ENCODE measurements around the gene APOL2. TPM values are rescaled to one million over a fixed set of nuclear protein-coding genes. Genes with fewer than 3 reads are reported as not detected.

The APOL2 gene
- total and polyA plus RNA-seq, 10 of the 15 experiments (the other 5 are each of a cell fraction or from before 2014, with no cell fraction given): 4.4 to 39.9 (median 25.0) TPM

DNA sequence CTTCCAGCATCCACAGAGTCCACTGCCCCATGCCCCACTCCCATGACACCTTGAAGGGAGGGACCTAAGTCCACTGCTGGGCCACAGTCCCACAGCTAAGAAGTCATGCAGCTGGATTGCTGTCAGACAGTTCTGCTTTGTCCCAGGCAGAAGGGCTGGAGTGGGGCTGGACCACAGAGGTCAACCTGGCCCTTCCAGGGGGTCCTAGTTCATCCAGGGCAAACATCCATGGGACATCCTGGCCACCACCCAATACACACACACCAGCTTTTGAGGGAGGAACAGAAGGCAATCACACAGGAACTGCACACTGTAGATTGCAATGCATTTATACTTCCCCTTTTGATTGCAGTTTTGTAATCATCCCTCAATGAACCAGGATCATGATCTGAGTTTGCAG is 26.4 kb downstream of the APOL2 start:
- SMC1A ChIA-PET (ENCODE audit: uncharacterized antibody, unreplicated experiment): interaction anchor here (1.2 to 2.0 kb wide), 3 partner anchors 9 to 25 kb away, joined by 4 to 5 read pairs (median 5); no protein-coding TSS in a partner anchor
- no peak for FAIRE-seq
- no peak overlapping the region for H3K9ac ChIP-seq (ENCODE audit: control insufficient read depth, insufficient read depth, low read length)
- no peak overlapping the region for H3K4me3 ChIP-seq
- ATAC-seq: no peak
- peaks cover 4% of the 10 kb centered on the region for H3K4me1 ChIP-seq (ENCODE audit: control insufficient read depth, insufficient read depth, low read length)
- RAD21 ChIA-PET (ENCODE audit: unreplicated experiment): no interaction called here
- H3K27me3 ChIP-seq (replicated peaks in 1 of 2; ENCODE audit: control insufficient read depth in 2 of 2, insufficient read depth in 2 of 2, low read length in 1 of 2): no peaks in the 10 kb centered on the region
- H3K27ac ChIP-seq (ENCODE audit: control insufficient read depth, insufficient read depth): no peak overlapping the region
- H3K36me3 ChIP-seq (ENCODE audit: control insufficient read depth in 2 of 2, insufficient read depth in 2 of 2, low read length in 1 of 2): no peaks in the 10 kb centered on the region
- no peaks in the 10 kb centered on the region for H4K20me1 ChIP-seq (ENCODE audit: control insufficient read depth, insufficient read depth)
- H2AFZ ChIP-seq (ENCODE audit: control insufficient read depth, low read depth, low read length): no peak overlapping the region
- CTCF ChIA-PET: interaction anchor here (2.7 to 2.8 kb wide), 2 partner anchors 8 to 18 kb away, joined by 11 to 13 read pairs; no protein-coding TSS in a partner anchor
- H3K9me3 ChIP-seq (replicated peaks; ENCODE audit: control insufficient read depth, insufficient read depth, low read length): peaks cover 2% of the 10 kb centered on the region; the same call in 1 of the 3 replicates
- TF ChIP-seq NFXL1 (IDR thresholded peaks at IDR 0.05; ENCODE audit: borderline replicate concordance): no peak
- no peak for TF ChIP-seq SP1 (IDR thresholded peaks at IDR 0.05; ENCODE audit: low read depth, low read length)
- TF ChIP-seq, protein P1, sequence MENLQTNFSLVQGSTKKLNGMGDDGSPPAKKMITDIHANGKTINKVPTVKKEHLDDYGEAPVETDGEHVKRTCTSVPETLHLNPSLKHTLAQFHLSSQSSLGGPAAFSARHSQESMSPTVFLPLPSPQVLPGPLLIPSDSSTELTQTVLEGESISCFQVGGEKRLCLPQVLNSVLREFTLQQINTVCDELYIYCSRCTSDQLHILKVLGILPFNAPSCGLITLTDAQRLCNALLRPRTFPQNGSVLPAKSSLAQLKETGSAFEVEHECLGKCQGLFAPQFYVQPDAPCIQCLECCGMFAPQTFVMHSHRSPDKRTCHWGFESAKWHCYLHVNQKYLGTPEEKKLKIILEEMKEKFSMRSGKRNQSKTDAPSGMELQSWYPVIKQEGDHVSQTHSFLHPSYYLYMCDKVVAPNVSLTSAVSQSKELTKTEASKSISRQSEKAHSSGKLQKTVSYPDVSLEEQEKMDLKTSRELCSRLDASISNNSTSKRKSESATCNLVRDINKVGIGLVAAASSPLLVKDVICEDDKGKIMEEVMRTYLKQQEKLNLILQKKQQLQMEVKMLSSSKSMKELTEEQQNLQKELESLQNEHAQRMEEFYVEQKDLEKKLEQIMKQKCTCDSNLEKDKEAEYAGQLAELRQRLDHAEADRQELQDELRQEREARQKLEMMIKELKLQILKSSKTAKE (IDR thresholded peaks at IDR 0.05; ENCODE audit: low read depth, poor library complexity, severe bottlenecking): no peak
- TF ChIP-seq, protein P2, sequence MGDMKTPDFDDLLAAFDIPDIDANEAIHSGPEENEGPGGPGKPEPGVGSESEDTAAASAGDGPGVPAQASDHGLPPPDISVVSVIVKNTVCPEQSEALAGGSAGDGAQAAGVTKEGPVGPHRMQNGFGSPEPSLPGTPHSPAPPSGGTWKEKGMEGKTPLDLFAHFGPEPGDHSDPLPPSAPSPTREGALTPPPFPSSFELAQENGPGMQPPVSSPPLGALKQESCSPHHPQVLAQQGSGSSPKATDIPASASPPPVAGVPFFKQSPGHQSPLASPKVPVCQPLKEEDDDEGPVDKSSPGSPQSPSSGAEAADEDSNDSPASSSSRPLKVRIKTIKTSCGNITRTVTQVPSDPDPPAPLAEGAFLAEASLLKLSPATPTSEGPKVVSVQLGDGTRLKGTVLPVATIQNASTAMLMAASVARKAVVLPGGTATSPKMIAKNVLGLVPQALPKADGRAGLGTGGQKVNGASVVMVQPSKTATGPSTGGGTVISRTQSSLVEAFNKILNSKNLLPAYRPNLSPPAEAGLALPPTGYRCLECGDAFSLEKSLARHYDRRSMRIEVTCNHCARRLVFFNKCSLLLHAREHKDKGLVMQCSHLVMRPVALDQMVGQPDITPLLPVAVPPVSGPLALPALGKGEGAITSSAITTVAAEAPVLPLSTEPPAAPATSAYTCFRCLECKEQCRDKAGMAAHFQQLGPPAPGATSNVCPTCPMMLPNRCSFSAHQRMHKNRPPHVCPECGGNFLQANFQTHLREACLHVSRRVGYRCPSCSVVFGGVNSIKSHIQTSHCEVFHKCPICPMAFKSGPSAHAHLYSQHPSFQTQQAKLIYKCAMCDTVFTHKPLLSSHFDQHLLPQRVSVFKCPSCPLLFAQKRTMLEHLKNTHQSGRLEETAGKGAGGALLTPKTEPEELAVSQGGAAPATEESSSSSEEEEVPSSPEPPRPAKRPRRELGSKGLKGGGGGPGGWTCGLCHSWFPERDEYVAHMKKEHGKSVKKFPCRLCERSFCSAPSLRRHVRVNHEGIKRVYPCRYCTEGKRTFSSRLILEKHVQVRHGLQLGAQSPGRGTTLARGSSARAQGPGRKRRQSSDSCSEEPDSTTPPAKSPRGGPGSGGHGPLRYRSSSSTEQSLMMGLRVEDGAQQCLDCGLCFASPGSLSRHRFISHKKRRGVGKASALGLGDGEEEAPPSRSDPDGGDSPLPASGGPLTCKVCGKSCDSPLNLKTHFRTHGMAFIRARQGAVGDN (IDR thresholded peaks at IDR 0.05): no peak
- no peak for TF ChIP-seq STAT3 (IDR thresholded peaks at IDR 0.05; ENCODE audit: low read depth, low read length)
- TF ChIP-seq CREB1 (IDR thresholded peaks at IDR 0.05; ENCODE audit: low read depth): no peak
- POLR2A ChIA-PET: interaction anchor here (0.8 kb wide), 1 partner anchor 37 kb away, joined by 3 read pairs; no protein-coding TSS in a partner anchor
- DNase-seq (ENCODE audit: low read depth, low spot score): no peak
- H3K79me2 ChIP-seq (ENCODE audit: control insufficient read depth, insufficient read depth, low read length): no peaks in the 10 kb centered on the region
- in situ Hi-C loops (cut with MboI) (no loop called here), intact Hi-C loops (cut with micrococcal nuclease; ENCODE audit: unreplicated experiment) (no loop called here)
- BruUV-seq (replicated peaks): no TSS peak
- no peak overlapping the region for H3K4me2 ChIP-seq (ENCODE audit: control insufficient read depth, insufficient read depth)
